NCI-H526 (cell line): ENCODE measurements around the gene SLC1A4.
"Not testable (repeated sequence)": the region's sequence is repeated elsewhere in the genome, so short reads cannot be mapped to it uniquely, and the experiment has no call there.

ENCODE experiments used
- DNase-seq, 2 experiments: peaks; one replicate each; lab custom pipeline; 2025; lab: John Stamatoyannopoulos, UW

The SLC1A4 gene

DNA sequence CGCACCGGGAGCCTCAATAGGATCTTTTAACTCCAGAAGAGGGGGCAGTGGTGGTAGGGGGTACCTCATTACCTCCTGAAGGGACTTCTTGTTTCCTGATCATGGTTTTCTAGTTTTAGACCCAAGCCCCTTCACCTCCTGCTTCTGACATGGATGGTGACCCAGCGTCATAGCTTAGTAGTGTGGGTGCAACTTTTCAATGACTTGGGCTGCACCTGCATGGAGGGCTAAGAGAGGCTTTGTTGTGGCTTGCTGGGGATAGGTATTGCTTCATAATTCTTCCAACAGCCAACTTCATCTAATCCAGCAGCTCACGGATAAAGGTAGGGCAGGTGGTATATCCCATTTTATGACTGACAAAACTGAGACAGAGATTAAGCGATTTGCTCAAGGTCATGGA lies 3.0 kb downstream of the SLC1A4 start:
- DNase-seq, result no peak

DNA sequence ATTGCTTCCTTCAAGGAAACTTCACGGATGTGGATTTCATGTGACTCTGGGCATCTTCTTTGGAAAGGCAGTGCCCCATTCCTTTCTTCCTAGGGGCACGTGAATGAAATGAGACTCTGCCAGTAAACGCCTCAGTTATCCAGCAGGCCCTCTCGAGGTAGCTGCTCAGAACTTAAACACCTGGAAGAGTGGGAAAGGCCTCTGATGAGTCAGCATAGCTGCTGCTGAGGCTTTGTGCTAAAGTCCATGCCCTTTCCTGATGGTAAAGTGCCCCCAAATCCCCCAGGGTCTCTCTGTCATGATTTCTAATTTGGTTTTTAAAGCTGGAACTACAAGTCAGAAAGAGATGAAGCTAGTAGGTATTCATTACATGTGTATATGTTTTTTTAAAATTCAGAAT lies 3.8 kb downstream of the SLC1A4 start:
- no peak for DNase-seq

- no peak for DNase-seq
Observed at GRCh38 chr2:64995041-64995440, 5.8 kb downstream of the SLC1A4 start.

DNA sequence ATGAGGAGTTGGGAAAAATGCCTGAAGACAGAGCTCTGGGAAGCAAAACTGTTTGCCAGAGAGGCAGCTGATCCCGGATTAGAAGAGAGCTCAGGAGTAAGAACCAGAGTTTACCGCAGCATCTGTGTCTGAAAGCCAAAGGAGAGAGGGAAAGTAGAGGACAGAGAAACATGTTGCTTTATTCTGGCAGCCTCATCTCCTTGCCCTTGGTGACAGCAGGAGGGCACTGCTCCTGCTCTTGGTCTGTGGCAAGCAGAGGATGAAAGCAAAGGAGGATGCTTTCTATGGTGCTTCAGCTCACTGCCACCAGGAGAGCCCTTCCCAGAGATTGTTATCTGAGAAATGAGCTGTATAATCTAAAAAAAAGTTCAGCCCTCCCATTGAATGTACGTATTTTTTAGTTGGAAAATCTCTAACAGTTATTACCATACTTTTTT lies 7.7 kb downstream of the SLC1A4 start:
- DNase-seq, result no peak

DNA sequence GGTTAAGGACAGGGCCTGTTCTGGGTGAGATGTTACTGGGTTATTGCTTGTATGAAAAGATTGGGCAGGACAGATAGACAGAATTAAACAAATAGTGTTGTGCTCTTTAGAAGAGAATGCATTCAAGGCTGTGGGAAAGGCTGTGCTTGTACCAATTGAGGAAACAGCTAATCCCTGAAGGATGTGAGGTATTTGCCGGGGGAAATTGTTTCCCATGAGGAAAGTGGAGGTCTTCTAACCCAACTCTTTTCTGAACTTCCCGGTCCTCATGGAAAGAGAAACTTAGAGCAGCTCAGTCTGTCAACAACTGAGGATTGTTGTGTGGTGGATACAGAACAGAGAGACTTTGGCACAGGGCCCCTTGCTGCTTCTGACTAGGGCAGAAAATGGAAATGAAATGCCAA lies 9.5 kb downstream of the SLC1A4 start:
- DNase-seq, result no peak

DNA sequence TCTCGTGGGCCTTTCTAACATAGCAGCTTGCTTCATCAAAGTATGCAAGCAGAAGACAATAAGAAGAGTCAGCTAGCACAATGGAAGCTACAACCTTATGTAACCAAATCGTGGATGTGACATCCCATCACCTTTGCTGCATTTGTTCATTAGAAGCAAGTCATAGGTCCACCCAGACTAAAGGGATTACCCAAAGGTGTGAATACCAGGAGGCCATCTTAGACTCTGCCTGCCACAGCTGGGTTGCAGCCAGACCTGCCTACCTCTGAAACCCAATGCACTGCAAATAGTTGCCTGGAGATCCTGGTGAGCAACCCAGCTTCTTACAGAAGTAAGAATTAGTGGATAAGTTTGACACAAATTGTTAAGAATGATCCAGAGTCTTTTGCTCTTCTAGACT lies 10.6 kb downstream of the SLC1A4 start:
- DNase-seq, result no peak

- no peak for DNase-seq
Observed at GRCh38 chr2:65000644-65001043, 11.4 kb downstream of the SLC1A4 start.

- DNase-seq, result no peak
Observed at GRCh38 chr2:65003037-65003436, 13.8 kb downstream of the SLC1A4 start.

DNA sequence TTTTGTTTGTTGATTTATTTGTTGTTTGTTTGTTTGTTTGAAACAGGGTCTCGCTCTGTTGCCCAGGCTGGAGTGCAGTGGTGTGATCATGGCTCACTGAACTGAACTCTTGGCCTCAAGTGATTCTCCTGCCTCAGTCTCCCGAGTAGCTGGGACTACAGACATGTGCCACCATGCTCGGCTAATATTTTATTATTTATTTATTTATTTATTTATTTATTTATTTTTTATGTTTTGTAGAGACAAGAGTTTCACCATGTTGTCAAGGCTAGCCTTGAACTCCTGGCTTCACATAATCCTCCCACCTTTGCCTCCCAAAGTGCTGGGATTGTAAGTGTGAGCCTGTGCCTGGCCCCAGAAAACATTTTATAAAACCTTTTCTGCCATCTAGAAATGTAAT lies 15.0 kb downstream of the SLC1A4 start:
- not testable (repeated sequence) for DNase-seq

GRCh38 chr2:65013776-65014175 lies 24.6 kb downstream of the SLC1A4 start:
- no peak for DNase-seq

DNA sequence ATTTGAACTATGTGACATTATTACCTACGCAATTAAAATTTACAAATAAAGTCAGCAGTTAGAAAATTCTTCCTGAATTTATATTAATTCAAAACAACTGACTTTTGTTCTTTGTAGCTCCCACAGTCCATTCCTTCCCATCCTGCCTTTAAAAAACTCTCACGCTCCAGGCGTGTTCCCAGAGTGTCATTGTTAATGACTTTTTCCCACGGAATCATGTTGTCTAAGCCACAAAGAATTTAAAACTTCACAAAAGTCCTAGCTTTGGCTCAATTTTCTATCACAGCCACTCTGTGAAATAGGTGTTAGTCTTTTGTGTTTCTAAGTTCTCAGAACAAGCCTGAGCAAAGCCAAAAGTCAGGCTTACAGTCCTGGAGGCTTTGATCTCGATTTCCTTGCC lies 26.5 kb downstream of the SLC1A4 start:
- DNase-seq, result no peak

DNA sequence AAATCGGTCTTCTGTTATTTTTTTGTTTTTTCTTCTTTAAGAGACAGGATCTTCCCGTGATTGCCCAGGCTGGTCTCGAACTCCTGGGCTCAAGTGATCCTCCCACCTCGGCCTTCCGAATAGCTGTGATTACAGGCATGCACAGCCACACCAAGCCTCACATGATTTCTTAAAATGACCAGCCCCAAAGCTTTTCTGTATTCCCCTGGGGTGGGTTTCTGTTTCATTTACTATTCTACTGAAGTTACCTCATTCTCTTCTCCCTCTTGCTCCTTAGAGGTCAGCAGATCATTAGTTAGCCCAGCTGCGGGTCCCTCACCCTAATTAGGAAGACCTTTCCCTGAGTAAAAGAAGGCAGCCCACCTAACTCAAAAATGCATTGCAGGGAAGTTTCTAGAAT lies 27.6 kb downstream of the SLC1A4 start:
- no peak for DNase-seq

GRCh38 chr2:65017335-65017734 lies 28.1 kb downstream of the SLC1A4 start:
- no peak for DNase-seq

DNA sequence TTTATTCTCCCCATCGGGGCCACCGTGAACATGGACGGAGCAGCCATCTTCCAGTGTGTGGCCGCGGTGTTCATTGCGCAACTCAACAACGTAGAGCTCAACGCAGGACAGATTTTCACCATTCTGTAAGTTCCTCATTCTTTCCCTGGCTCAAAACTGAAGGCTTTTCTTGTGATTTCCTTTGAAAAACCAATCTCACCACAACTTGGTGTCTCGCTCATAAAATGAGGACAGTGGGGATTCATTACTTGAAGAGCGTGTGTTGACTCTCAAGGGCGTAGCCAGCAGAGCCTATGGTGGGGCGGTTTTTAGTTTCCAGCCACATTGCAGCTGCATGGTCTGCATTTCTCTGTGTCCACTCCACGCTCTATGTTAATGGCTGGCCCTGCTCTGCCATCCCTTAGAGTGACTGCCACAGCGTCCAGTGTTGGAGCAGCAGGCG lies 29.0 kb downstream of the SLC1A4 start:
- DNase-seq, result no peak

GRCh38 chr2:65019010-65019409 lies 29.8 kb downstream of the SLC1A4 start:
- DNase-seq, result no peak

DNA sequence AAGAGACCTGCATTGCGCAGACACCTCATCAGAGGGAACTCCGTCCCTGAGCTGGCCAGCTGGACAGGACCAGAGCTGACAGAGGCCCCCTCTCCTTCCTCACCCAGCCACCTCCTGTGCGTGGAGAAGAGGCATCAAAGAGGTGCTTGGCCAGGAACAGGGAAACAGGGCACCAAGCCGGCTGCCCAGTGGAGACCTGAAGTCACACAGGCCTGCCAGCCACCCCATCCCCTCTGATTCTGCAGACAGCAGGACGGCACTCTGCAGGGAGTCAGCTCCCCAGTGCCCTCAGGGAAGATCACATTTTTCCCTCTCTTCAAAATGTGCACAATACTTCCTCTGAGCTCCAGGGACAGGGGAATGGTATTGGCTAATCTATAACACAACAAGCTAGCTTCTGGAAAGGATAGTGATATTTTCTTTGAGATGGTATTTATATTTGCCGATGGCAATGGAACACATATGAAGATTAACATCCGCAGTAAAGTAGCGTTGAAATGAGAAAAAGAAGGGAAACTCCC lies 30.5 kb downstream of the SLC1A4 start:
- DNase-seq, result no peak

GRCh38 chr2:65020251-65020650 lies 31.1 kb downstream of the SLC1A4 start:
- not testable (repeated sequence) for DNase-seq

- no peak for DNase-seq
Observed at GRCh38 chr2:65020943-65021528, 31.8 kb downstream of the SLC1A4 start.

GRCh38 chr2:65021709-65022108 lies 32.5 kb downstream of the SLC1A4 start:
- DNase-seq, result no peak

DNA sequence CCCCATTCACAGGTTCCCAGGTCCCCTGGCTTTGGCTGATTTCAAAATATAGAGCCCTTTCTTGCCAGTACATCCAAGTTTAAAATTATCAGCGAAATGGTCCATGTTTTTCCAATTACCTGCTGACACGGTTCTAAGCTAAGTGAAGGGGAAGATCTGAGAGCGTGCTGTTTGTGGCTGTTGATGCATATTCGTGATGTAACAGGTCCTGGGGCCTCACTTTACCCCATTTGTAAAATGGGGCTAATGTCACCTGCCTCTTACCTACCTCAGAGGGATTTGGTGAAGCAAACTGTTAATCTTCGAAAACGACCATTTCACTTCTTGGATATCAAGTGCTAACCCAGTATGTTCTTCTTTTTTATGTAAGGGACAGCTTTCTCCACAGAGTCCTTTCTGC lies 33.0 kb downstream of the SLC1A4 start:
- no peak for DNase-seq

GRCh38 chr2:65023742-65024141 lies 34.5 kb downstream of the SLC1A4 start:
- no peak for DNase-seq

- no peak for DNase-seq
Observed at GRCh38 chr2:65024149-65024829, 35.1 kb downstream of the SLC1A4 start.

DNA sequence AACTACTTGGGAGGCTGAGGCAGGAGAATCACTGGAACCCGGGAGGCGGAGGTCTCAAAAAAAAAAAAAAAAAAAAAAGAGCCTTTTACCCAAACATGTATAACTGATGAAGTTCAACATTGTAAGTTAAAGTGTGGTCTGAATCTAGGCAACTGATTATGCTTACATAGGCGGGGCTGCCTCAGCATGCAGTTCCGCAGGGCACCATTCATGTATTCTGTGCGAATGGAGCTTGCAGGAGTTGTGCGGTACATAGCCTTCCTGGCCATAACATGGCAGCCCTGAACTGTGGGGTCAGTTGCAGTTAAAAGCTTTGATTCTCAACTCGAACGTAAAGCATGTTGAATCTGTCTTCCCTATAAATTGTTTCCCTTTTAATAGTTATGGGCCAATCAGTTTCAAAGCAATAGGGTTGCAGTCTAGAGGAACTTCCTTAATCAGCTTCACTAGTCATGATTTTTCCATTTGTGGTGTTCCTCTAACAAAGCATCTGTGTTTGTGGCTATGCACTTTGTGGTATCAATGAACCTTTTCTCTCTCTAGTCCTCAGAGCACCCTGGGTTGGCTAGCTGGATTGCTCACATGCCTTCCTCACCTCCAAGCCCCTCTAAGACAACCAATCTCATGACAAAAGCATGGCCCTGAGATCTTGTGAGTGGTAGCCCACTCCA lies 36.4 kb downstream of the SLC1A4 start:
- no peak for DNase-seq
